HL-60 (cell line): Measurements from ENCODE around the gene SHC2.
"Not testable (repeated sequence)": the region's sequence is repeated elsewhere in the genome, so short reads cannot be mapped to it uniquely, and the experiment has no call there.

Experiments used
- CTCF ChIP-seq: IDR thresholded peaks from one replicate; pipeline ENCODE4 v1.5.1; 2011; ENCODE audit warnings: low read length, control low read depth, inconsistent platforms; ENCODE audit not compliant: insufficient read depth
- POLR2AphosphoS5 ChIP-seq: IDR thresholded peaks from 2 replicates; pipeline ENCODE4 v1.6.1; 2012; ENCODE audit warnings: low read depth
- REST ChIP-seq: IDR thresholded peaks from 2 replicates; pipeline ENCODE4 v1.6.1; 2012; ENCODE audit warnings: low read depth; ENCODE audit not compliant: insufficient replicate concordance

- TF ChIP-seq REST, CTCF, POLR2AphosphoS5: not testable (repeated sequence)
Measured at GRCh38 chr19:427675-428074, 33.2 kb downstream of the SHC2 start.
